Activated CD8-positive, alpha-beta memory T cell treated with anti-CD3 and anti-CD28 coated beads, Interleukin-2, amount 50 U/mL, for 1 hour (primary cell): Measurements from ENCODE around the gene CBR1.
"Not testable (repeated sequence)": the region's sequence is repeated elsewhere in the genome, so short reads cannot be mapped to it uniquely, and the experiment has no call there.

Experiments used
- DNase-seq: peaks from one replicate; pipeline ENCODE4 v3.0.0-alpha.2; 2020; ENCODE audit errors: extremely low read depth

The CBR1 gene

DNA sequence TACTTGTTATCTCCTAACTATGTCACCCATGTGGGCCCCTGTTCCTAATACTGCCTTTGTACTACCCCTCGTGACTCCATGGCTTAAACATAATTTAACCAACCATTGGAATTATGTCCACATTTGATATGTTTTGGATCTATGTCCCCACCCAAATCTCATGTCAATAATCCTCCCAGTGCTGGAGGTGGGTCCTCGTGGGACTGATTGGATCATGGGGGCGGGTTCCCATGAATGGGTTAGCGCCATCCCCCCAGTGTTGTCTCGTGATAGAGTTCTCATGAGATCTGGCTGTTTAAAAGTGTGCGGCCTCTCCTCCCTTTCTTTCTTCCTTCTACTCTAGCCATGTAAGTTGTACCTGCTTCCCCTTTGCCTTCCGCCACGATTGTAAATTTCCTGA lies 9.8 kb downstream of the CBR1 start:
- no peak for DNase-seq

GRCh38 chr21:36080386-36080785 lies 10.6 kb downstream of the CBR1 start:
- DNase-seq, result no peak

DNA sequence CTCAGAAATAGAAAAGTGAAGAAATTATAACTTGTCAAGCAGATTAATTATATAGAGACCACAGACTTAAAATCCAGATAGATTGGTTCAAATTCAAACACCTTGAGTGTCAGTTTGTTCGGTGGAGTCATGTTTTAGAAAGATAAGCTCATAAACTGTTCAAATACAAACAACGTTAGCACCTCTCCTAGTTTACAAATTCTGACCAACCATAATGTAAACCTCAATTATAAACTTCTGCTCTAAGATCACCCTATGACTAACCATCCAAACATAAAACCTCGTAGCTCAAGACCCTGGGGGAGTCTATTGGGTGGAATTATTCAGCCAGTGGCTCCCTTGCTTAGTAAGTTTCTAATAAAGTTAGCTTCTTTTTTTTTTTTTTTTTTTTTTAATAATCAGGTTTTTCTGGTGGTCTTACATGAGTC lies 12.4 kb downstream of the CBR1 start:
- DNase-seq, result no peak

DNA sequence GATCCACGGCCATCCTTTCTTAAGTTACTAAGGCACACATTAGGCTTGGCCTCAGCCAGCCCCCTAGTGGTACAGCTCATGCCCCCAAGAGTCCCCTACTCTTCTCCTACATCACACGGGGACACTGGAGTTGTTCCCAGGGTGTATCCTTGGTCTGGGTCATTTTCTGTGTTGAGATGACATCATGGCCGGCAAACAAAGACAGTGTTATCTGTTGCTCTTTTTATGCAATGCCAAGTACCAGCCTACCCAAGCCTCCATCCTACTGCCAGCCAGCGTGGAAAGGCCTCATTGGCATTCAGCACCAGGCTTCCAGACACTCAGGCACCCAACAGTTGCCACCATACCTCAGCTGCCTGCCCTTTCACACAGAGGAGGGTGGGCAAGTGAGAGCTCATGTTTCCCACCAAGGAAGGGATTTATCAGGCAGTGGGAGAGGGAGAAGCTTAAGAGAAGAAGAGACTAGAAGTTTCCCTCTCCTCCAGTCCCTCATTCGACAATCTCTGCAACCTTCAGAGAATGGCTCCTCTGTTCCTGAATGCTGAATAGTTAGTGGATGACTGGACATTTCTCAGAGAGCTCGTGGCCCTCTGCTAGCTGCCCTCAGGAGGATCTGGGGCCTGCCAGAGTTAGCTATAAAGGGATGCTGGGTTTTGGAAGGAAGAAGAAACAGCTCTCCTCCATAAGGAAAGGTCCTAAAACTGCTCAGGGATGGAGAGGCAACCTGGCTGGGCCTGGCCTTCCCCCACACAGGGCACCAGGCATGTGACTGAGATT lies 17.7 kb downstream of the CBR1 start:
- DNase-seq, result no peak

GRCh38 chr21:36089946-36090345 lies 20.1 kb downstream of the CBR1 start:
- DNase-seq, result no peak

GRCh38 chr21:36092681-36093080 lies 22.9 kb downstream of the CBR1 start:
- no peak for DNase-seq

- no peak for DNase-seq
Observed at GRCh38 chr21:36093512-36093911, 23.7 kb downstream of the CBR1 start.

DNA sequence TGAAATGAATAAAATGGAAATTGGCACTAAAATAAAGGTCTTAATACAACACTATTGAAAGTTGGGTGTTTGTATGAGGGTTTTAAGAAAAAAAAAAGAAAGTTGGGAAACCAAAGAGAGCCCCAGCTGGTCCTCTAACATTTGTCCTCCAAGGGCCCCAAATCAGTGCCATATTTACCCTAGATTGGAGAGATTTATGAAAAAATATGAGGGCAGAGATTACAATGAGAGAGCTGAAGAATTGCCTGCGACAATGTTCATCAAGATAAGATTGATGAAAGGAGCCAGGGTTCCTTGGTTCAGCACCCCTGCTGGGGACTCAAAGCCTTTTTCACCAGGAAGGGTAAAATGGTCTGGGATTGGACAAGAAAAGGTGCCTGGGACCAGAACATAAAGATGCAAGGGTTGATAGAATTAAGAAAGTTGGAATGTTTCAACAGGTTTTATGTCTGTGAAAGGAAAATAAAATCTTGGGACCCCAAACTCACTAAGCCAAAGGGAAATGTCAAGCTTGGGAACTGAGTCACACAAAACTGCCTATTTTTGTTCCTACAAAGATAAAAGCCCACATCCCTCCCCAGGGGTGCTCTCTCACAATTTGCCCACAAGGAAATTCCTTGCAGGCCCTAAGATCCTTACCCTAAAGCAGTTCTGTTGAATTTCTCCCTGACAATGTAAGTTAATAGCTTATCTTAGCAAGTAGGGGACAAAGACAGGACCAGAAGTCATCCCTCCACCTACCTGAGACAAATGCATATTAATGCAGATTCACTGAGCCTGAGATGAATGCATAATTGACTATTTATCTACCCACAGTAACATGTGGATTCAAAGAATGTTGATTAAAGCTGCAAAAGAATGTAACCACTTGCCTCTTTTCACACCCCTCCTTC lies 26.8 kb downstream of the CBR1 start:
- DNase-seq, result no peak

GRCh38 chr21:36097427-36098181 lies 27.8 kb downstream of the CBR1 start:
- no peak for DNase-seq

DNA sequence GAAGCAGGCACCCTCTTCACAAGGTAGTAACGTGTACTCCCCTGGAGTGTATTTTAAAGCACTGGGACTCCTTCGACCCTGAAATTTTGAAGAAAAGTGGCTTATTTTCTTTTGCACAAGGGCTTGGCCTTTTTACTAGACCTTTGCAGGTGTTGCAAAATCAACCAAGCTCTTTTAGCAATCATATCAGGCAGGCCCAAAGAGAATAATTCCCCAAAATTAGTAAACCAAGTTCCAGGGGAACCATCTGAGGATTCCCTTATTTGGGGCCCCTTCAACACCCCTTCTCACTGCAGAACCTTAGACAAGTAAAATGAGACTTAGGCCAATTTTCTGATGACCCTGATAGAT lies 28.3 kb downstream of the CBR1 start:
- DNase-seq, result no peak

DNA sequence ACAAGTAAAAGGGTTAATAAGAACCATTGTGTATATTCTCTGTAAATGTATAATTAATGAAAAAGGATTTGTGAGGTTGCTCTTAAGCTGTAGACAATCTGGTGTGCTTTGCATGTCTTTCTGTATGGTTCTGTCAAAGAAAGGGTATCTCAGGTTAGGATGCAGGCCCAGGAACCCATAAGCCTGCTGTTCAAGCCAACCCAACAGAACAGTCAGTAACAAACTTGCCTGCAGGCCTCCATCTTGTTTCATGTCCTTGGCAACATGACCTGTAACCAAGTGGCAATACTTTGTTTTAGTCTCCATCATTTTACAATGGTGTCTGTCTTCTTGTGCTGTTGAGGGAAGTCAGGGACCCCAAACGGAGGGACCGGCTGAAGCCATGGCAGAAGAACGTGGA lies 29.2 kb downstream of the CBR1 start:
- DNase-seq, result no peak

DNA sequence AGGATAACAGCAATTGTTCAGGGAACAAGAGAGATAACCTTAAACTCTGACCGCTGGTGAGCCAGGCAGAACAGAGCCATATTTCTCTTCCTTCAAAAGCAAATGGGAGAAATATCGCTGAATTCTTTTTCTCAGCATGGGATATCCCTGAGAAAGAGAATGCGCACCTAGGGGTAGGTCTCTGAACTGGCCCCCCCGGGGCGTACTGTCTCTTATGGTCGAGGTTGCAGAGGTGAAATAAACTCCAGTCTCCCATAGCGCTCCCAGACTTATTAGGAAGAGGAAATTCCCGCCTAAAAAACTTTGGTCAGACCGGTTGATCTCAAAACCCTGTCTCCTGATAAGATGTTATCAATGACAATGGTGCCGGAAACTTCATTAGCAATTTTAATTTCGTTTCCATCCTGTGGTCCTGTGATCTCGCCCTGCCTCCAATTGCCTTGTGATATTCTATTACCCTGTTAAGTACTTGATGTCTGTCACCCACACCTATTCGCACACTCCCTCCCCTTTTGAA lies 29.9 kb downstream of the CBR1 start:
- not testable (repeated sequence) for DNase-seq

DNA sequence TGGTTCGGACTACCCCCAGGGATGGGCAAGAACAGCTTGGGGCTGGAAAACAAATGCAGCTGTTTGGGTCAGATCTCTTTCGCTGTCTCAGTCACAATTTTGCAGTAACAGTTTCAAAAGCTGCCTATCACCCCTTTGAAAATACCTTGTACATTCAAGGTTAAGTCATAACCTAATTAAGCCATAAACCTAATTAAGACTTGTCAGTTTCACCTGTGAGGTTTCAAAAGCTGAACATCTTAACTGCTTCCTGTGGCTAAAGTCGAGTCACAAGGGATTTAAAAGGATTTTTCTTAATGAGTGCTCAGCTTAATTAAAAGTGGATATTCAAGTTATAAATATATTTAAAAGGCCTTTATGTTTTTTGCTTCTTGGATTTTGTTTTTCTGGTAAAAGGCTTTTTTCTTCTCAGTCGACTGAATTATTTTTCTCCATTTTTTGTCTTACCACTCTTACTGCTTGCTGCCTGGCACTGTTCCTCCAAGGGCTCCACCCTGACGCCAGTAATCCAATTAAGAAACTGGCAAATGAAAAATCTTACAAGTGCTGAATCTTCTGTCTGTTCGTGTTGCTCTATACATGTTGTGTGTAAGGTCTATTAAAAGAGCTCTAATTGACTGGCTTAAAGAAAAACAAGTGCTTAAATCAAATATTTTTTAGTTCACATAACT lies 31.3 kb downstream of the CBR1 start:
- no peak for DNase-seq

- DNase-seq, result no peak
Observed at GRCh38 chr21:36103434-36103833, 33.6 kb downstream of the CBR1 start.

DNA sequence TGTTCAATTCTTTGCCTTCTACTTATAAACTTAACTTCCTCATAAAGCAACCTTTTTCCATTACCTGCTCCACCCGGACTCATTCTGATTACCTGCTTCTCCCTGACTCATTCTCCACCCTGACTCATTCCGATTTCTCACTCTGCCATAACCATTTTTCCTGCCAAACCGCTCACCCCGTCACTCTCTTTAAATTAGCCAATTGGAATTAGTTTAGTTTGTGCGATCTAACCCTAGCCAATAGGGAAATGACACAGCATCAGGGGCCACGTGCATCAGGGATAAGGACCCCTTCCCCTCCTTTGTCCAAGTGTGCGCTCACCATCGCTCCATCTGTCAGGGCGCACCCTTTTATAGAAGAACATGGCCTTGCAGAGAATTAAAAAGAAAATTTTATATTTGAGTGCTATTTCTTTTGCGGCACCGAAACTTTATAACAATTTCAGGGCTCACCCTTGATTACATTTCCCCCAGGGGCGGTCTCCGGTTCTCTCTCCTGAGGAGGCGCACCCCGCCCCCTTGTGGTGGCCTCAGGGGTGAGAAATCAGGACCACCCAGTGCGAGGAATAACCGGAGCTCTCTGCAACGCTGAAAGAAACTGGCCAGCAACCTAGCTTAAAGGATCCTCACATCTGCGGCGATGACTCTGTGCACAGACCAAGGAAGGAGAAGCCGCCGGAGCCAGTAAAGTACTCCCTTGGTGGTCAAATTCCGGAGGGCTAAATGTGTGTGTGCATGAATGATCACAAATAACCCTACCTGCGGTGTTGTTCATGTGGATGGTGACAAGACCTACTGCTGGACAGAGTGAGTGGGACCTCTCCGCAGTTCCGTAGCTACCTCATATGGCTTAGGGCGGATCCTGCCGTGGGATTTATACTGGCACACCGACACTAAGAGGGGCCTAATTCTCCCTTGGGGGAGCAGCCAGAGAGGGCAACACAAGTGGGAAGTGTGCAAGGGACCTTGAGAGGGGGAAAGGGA lies 34.8 kb downstream of the CBR1 start:
- DNase-seq, result peak; percentile 16

DNA sequence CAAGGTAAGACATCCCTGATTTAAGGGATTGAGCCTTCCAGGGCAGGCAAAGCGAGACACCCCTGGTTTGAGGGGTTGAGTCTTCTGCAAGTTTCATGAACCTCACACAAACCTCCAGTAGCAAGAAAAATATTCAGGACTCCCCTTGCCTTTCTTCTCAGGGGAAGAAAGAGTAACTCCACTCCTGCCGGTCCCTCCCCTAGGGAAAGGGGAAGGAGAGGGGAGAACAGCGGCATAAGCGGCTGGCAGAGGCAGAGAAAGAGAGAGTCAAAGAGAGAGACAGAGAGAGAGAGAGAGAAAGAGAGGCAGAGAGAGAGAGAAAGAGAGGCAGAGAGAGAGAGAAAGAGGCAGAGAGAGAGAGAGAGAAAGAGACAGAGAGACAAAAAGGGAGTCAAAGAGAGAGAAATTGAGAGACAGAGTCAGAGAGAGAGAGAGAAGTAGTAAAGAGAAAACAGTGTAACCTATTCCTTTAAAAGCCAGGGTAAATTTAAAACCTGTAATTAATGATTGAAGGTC lies 35.6 kb downstream of the CBR1 start:
- no peak for DNase-seq

DNA sequence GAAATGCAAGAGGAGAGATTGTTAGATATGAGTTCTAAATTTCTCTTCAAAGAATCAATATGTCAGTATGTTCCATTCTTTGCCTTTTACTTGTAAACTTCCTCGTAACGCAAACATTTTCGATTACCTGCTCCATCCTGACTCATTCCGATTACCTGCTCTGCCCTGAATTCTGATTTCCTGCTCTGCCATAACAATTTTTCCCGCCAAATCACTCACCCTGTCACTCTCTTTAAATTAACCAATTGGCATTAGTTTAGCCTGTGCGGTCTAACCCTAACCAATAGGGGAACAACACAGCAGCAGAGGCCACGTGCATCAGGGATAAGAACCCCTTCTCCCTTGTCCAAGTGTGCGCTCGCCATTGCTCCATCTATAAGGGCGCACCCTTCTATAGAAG lies 40.0 kb downstream of the CBR1 start:
- no peak for DNase-seq

GRCh38 chr21:36111238-36111637 lies 41.4 kb downstream of the CBR1 start:
- DNase-seq, result no peak

GRCh38 chr21:36113647-36114428 lies 44.0 kb downstream of the CBR1 start:
- no peak for DNase-seq
